ENCODE measurements around the gene CDK5RAP2.

Gene CDK5RAP2

GRCh38 chr9:120482424-120483186, 97.4 kb downstream of the CDK5RAP2 start:
- Histone ChIP-seq H3K27ac (no peak overlapping the region), H3K4me3 (no peak overlapping the region)
- DNase-seq (ENCODE audit: low spot score) = no peak
- TF ChIP-seq, protein P1, sequence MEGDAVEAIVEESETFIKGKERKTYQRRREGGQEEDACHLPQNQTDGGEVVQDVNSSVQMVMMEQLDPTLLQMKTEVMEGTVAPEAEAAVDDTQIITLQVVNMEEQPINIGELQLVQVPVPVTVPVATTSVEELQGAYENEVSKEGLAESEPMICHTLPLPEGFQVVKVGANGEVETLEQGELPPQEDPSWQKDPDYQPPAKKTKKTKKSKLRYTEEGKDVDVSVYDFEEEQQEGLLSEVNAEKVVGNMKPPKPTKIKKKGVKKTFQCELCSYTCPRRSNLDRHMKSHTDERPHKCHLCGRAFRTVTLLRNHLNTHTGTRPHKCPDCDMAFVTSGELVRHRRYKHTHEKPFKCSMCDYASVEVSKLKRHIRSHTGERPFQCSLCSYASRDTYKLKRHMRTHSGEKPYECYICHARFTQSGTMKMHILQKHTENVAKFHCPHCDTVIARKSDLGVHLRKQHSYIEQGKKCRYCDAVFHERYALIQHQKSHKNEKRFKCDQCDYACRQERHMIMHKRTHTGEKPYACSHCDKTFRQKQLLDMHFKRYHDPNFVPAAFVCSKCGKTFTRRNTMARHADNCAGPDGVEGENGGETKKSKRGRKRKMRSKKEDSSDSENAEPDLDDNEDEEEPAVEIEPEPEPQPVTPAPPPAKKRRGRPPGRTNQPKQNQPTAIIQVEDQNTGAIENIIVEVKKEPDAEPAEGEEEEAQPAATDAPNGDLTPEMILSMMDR (IDR thresholded peaks at IDR 0.05) = no peak

DNA sequence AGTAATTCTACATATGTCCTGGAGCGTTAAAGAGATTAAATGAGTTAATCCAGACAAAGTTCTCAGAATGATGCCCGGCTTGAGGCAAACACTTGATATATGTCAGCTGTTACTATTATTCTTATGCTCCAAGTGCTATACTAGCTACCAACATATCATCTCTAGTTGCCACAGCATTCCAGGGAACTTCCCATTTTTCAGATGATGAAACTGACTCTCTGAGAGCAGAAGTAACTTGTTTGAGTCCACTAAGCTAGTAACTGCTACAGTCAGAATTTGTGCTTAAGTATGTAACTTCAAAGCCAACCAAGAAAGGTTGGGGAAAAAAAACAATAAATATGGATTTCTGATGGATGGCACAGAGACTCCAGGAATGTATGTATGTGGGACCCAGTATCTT, 98.1 kb downstream of the CDK5RAP2 start:
- TF ChIP-seq, protein P1 (IDR thresholded peaks at IDR 0.05) = no peak
- H3K27ac ChIP-seq = no peak overlapping the region
- DNase-seq (ENCODE audit: low spot score) = no peak
- H3K4me3 ChIP-seq = no peak overlapping the region

DNA sequence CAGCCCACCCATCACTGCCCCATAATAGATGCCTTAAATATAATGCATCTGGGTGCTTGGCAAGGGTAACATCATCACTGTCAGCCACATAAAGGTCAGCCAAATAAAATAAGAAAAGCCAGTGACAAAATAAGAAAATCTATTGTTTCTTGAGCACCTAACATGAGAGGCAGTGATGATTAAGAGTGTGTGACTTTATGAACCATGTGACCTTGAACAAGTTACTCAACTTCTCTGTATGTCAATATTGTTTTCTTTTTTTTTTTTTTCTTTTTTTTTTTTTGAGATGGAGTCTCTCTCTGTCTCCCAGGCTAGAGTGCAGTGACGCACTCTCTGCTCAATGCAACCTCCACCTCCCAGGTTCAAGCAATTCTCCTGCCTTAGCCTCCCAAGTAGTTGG, 98.7 kb downstream of the CDK5RAP2 start:
- no peak overlapping the region for H3K27ac ChIP-seq
- H3K4me3 ChIP-seq = no peak overlapping the region
- no peak for DNase-seq (ENCODE audit: low spot score)
- TF ChIP-seq, protein P1 (IDR thresholded peaks at IDR 0.05) = no peak

GRCh38 chr9:120480707-120481106, 99.3 kb downstream of the CDK5RAP2 start:
- TF ChIP-seq, protein P1 (IDR thresholded peaks at IDR 0.05) = no peak
- Histone ChIP-seq H3K4me3 (no peak overlapping the region), H3K27ac (no peak overlapping the region)
- no peak for DNase-seq (ENCODE audit: low spot score)

DNA sequence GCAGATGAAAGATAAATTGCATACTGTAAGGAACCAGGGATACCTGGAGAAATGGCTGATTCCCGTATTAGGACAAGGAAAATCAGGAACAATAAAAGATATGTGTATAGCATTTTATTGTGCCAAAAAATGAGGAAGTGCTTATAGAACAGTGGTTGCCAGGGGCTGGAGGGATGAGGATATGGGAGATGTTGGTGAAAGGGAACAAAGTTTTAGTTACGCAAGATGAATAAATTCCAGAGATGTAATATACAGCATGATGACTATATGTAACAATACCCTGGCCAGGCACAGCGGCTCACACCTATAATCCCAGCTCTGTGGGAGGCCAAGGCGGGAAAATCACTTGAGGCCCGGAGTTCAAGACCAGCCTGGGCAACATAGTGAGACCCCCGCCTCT, 101.8 kb downstream of the CDK5RAP2 start:
- no peak overlapping the region for H3K27ac ChIP-seq
- no peak for DNase-seq (ENCODE audit: low spot score)

DNA sequence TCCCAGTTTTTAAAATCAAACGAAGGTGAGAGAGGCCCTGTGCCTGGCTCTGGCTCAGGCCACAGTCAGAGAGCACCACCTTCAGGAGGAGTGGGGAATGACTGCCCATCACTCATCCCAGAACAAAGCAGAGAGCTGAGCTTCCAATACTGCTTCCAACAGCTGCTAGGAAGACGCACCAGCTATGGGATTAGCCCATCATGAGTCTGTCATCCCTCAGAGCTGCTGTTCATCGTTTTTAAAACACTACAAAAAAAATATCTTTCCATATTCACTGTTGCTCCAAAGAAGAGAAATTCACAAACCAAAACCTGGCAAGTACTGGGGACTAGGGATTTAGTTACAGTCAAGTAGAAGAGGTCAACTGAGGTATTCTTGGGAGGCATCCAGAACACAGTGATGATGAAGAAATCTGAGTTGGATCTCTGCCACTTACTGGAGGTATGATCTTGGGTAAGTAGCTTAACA, 102.4 kb downstream of the CDK5RAP2 start:
- Histone ChIP-seq H3K27ac (no peak overlapping the region), H3K4me3 (no peak overlapping the region)
- no peak for DNase-seq (ENCODE audit: low spot score)
- TF ChIP-seq, protein P1 (IDR thresholded peaks at IDR 0.05) = peak; percentile 92

More for the DNA sequence above, 101.8 kb downstream of the CDK5RAP2 start:
- H3K4me3 ChIP-seq = no peak overlapping the region
- TF ChIP-seq, protein P1 (IDR thresholded peaks at IDR 0.05) = no peak

DNA sequence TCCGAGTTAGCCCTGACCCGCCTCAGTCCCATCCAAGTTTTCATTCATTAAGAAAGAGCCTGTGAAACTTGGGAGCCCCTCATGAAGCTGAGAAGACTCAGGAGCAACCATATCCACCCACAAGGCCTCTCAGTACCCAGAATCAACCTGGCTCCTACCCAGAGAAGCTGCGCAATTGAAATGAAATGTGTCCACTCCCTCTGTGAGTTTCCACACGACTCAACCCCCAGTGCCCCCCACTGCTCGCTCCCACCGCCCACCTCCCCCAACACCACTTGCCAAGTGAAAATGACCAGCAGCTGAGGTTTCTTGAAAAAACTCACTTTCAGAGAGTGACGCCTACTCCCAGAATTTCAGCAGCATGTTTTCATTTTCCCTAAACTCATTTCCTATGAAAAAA, 104.6 kb downstream of the CDK5RAP2 start:
- TF ChIP-seq, protein P1 (IDR thresholded peaks at IDR 0.05) = no peak
- DNase-seq (ENCODE audit: low spot score) = no peak
- H3K4me3 ChIP-seq = no peak overlapping the region
- H3K27ac ChIP-seq = peak overlapping the region; percentile 23 to 63

Data from coronary artery (tissue), 2 donors.